GM18867 (cell line): ENCODE measurements around the gene SLC17A5.
"Not testable (repeated sequence)": the region's sequence is repeated elsewhere in the genome, so short reads cannot be mapped to it uniquely, and the experiment has no call there.

Experiments used
- ATAC-seq: cut with Tn5 transposase; IDR thresholded peaks from one replicate; pipeline ENCODE4 v1.9.1; 2021; ENCODE audit warnings: mild to moderate bottlenecking, moderate library complexity; ENCODE audit not compliant: unreplicated experiment

Gene SLC17A5

GRCh38 chr6:73653571-73654424 is at the start of gene SLC17A5:
SLC17A5 (minus strand) TSS chr6:73653992; CDS start chr6:73653886, 106 bp downstream.
- peak; percentile 83 for ATAC-seq

DNA sequence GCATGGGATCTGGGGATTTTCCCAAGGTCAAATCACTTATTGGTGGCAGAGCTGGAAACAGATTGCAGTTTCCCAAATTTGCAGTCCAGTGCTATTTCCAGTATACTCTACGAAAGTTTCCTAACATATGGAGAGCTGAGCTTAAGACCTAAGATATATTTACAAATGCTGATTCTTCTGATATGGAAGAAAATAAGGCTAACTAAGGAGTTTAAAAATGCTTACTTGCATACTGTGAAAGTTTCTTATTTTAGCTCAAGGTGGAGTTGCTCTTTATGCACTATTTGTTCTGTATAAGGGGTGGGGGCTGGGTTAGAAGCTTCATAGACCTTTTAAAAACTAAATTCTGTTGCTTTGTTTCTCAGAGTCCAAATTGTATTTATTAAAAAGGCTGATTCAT is 49.7 kb upstream of the SLC17A5 start:
- no peak for ATAC-seq

GRCh38 chr6:73702444-73702843 is 48.7 kb upstream of the SLC17A5 start:
- ATAC-seq, result no peak

- ATAC-seq, result no peak
These were observed 46.1 kb upstream of the SLC17A5 start for GRCh38 chr6:73699676-73700459.

- no peak for ATAC-seq
These were observed 43.3 kb upstream of the SLC17A5 start for GRCh38 chr6:73696966-73697655.

DNA sequence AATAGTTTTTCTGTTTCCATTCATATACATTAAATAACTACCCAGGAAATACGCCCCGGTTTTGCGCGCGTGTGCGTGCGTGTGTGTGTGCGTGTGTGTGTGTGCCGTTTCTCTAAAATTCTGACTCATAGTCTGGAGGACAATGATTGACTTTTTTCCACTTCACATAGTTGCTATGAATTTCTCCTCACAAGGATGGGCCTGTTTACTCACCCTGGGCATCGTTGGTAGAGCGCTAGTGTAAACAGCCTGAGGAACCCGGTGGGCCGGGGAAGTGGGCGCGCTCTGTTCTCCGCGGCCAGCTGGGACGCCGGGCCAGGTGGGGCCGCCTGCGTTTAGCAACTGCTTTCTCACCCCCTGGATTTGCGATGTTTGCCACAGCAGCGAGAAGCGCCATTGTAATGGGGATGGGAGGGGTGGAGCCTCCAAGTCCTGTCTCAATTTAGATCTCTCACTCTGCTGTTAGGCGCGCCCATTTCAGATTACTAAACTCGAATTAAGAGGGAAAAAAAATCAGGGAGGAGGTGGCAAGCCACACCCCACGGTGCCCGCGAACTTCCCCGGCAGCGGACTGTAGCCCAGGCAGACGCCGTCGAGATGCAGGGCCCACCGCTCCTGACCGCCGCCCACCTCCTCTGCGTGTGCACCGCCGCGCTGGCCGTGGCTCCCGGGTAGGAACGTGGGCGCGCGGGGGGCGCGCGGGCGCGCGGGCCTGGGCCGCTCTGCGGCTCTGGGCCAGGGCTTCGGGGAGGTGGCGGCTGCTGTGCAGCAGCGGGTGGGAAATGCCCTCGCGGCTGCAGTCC is 42.0 kb upstream of the SLC17A5 start, which contains the start of gene CD109:
Gene CD109 (plus strand): TSS at position 585 of the 803 bp plus-strand sequence. CDS start 13 bp downstream, at position 598.
- ATAC-seq, result peak; percentile 61

DNA sequence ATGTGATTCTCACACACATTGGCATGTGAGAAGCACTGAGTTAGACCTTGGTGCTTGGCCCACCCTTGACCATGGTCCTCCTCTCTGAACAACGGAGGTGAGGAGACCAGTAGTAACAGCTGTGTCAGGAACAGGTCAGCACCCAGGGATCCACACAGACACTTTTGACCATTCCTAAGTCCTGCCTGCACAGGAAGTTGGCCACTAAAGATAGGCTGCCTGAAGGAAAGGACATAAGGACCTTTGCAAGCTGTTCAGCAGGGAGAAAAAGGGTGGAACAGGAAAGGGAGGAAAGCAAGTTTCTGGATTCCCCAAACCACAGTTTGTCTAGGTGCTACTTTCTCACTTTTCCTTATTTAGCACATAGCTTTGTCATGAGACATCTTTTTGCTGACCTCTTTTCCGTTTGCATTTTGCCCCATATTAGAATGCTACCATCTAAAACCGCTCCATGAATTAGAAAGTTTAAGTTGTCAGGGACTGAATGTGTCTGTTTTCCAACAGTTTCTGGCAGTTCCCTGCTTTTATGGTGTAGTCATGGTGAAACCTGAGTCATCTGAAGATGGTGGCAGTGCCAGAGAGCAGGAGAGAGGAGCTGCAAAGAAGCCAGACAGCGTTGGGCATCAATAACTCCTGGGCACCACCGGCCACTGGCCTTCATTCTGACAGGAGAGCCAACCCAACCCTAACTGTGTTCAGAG is 41.1 kb upstream of the SLC17A5 start:
- no peak for ATAC-seq

DNA sequence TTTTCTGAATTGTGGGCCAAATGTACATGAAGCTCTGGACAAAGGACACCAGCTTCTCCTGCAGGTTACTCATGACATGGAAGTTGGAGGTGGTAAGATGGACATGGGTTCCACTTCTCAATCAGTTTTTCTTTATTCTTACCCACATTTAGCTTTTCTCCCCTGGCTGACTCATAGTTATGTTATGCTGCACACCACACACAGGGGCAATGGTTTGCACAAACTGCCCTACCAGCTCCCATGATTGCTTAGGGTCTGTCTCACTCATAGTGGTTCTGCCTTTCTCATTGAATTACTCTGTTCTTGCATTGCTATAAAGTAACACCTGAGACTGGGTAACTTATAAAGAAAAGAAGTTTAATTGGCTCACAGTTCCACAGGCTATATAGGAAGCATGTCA is 37.7 kb upstream of the SLC17A5 start:
- no peak for ATAC-seq

DNA sequence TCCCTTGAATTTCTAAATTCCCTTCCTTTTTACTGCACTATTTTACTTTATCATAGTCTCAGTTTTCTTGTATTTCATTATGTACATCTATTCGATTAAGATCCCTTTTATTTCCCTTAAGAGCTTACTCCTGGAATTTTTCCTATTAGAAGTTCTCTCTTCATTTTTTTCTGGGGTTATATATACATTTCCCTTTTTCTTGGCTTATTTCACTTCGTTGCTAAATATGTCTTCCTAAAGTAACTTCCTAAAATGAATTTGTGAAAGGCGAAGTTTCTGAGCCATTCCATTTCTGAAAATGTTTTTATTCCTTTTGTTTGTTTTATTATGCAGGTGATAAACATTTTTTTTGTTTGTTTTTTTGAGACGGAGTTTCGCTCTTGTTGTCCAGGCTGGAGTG is 36.3 kb upstream of the SLC17A5 start:
- ATAC-seq, result no peak

DNA sequence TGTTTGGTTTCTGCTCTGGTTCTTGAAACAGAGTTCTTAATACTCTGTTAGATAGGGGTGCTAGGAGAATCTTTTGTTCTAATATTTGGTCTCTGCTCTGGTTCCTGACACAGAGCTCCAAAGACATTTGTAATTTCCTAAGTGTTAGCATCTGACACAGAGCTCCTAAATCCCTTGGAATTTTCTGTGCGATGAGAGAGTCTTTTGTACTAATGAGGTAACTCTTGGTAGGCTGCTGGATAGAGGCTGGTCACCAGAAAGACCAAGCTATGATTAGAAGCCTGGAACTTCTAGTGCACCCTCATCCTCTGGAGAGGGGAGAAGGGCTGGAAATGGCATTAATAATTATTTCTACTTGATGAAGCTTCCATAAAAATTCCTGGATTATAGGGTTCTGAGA is 34.6 kb upstream of the SLC17A5 start:
- no peak for ATAC-seq

DNA sequence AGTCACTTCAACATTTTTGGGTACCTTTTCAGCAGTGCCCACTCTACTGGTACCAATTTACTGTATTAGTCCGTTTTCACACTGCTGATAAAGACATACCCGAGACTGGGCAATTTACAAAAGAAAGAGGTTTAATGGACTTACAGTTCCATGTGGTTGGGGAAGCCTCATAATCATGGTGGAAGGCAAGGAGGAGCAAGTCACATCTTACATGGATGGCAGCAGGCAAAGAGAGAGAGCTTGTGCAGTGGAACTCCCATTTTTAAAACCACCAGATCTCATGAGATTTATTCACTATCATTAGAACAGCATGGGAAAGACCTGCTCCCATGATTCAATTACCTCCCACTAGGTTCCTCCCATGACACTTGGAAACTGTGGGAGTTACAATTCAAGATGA is 29.8 kb upstream of the SLC17A5 start:
- ATAC-seq, result not testable (repeated sequence)

DNA sequence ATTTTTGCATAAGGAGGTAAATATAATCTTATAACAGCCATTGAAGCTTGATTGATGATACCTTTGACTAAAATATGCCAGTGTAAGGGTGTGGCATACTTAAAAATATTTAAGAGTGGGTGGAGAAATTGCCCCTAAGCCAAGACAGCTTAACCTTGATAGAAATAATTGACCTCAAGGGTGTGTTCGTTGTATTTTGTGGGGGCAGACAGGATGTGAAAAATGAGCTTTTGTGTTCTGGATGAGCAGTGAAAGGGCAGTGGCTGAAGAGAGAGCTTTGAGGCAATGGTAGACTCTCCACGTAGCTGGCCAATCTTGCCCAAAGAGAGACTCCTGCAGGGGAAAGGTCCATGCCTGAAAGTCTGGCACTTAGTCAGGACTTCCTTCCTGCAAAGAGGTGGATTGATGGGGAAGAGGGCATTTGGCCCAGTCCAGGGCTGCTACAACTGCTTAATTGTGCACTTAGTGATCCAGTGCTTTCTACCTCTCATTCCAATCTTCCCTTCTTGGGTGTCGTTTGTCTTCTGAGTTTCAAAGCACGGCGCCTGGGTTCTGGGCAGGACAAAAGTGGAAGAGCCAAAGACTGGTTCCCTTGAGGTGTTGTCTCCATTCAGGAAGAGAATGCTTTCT is 26.6 kb upstream of the SLC17A5 start:
- ATAC-seq, result no peak

GRCh38 chr6:73679846-73680245 is 26.1 kb upstream of the SLC17A5 start:
- ATAC-seq, result not testable (repeated sequence)

DNA sequence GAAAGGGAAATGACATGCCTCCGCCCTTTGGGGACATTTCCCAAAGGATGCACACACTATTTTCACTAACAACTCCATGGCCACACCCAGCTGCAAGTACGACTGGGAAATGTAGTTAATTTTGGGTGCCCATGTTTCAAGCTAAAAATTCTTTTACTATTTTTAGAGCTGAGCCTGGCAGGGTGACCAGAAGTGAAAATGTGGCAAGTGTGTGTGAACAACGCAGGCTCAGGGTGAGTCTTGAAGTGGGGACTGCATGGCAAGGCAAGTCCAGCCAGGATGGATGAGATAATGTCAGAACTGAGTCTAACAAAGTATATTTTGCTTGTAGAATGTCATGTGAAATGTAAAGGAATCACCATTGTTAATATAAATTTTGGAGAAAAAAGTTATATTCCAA is 25.2 kb upstream of the SLC17A5 start:
- ATAC-seq, result no peak

GRCh38 chr6:73675466-73676098 is 21.8 kb upstream of the SLC17A5 start:
- ATAC-seq, result peak; percentile 93

DNA sequence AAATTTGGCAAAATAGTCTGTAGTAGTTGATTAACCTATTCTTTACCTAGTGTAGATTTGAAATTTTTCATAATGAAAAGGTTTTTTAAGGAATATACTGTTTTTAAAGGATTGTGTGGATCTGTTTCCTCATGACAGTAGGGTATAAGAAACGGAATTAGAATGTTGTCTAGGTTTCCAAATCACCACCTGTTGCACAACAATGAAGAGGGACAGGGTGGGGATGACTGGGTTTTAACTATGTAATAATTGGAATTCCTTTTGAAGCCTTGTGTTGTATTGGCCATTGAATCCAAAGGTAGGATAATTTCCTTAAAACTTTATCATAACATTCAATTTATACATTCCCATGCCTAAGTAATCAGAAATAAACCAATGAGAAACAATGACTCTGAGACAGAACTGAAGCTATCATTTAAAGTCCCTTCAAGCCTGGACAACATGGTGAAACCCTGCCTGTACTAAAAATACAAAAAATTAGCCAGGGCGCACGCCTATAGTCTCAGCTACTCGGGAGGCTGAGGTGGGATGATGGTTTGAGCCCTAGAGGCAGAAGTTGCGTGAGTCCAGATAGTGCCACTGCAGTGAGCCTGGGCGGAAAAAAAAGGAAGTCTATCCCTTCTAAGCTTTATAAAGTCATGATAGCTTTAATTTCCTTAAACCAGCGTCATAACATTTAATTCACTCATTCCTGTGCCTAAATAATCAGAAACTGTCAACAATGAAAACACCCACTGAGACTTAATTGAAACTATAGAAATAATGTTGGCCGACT is 18.3 kb upstream of the SLC17A5 start:
- no peak for ATAC-seq

GRCh38 chr6:73669005-73669404 is 15.2 kb upstream of the SLC17A5 start:
- no peak for ATAC-seq

GRCh38 chr6:73667798-73668197 is 14.0 kb upstream of the SLC17A5 start:
- peak; percentile 57 for ATAC-seq
